ENCODE measurements around the gene AGTR1.
"Not testable (repeated sequence)": the region's sequence is repeated elsewhere in the genome, so short reads cannot be mapped to it uniquely, and the experiment has no call there.

The AGTR1 gene

GRCh38 chr3:148757238-148758215 lies 59.8 kb downstream of the AGTR1 start:
- FAIRE-seq (no peak), DNase-seq (ENCODE audit: insufficient read length, low spot score) (no peak)

GRCh38 chr3:148758303-148758884 lies 60.7 kb downstream of the AGTR1 start:
- DNase-seq (ENCODE audit: insufficient read length, low spot score) (no peak), FAIRE-seq (no peak)

GRCh38 chr3:148759430-148759829 lies 61.7 kb downstream of the AGTR1 start:
- DNase-seq (ENCODE audit: insufficient read length, low spot score) (no peak), FAIRE-seq (no peak)

GRCh38 chr3:148763156-148763680 lies 65.5 kb downstream of the AGTR1 start:
- no peak for FAIRE-seq
- no peak for DNase-seq (ENCODE audit: insufficient read length, low spot score)

GRCh38 chr3:148763986-148764935 lies 66.6 kb downstream of the AGTR1 start:
- no peak for FAIRE-seq

GRCh38 chr3:148772361-148772760 lies 74.7 kb downstream of the AGTR1 start:
- no peak for FAIRE-seq
- DNase-seq (ENCODE audit: insufficient read length, low spot score), result no peak

More at GRCh38 chr3:148763986-148764935, 66.6 kb downstream of the AGTR1 start:
- no peak for DNase-seq (ENCODE audit: insufficient read length, low spot score)

- FAIRE-seq, result no peak
- no peak for DNase-seq (ENCODE audit: insufficient read length, low spot score)
Observed at GRCh38 chr3:148772835-148773234, 75.1 kb downstream of the AGTR1 start.

- no peak for DNase-seq (ENCODE audit: insufficient read length, low spot score)
- no peak for FAIRE-seq
Observed at GRCh38 chr3:148773805-148774204, 76.1 kb downstream of the AGTR1 start.

- no peak for FAIRE-seq
- DNase-seq (ENCODE audit: insufficient read length, low spot score), result no peak
Observed at GRCh38 chr3:148778926-148779325, 81.2 kb downstream of the AGTR1 start.

GRCh38 chr3:148785026-148785425 lies 87.3 kb downstream of the AGTR1 start:
- not testable (repeated sequence) for FAIRE-seq; DNase-seq (ENCODE audit: insufficient read length, low spot score)

GRCh38 chr3:148786159-148786558 lies 88.5 kb downstream of the AGTR1 start:
- not testable (repeated sequence) for DNase-seq (ENCODE audit: insufficient read length, low spot score); FAIRE-seq

- no peak for DNase-seq (ENCODE audit: insufficient read length, low spot score)
Observed at GRCh38 chr3:148789146-148789545, 91.4 kb downstream of the AGTR1 start.

GRCh38 chr3:148789906-148790305 lies 92.2 kb downstream of the AGTR1 start:
- DNase-seq (ENCODE audit: insufficient read length, low spot score) (no peak), FAIRE-seq (no peak)

More at GRCh38 chr3:148789146-148789545, 91.4 kb downstream of the AGTR1 start:
- no peak for FAIRE-seq

- no peak for FAIRE-seq
- no peak for DNase-seq (ENCODE audit: insufficient read length, low spot score)
Observed at GRCh38 chr3:148790370-148790769, 92.7 kb downstream of the AGTR1 start.

- DNase-seq (ENCODE audit: insufficient read length, low spot score), result no peak
- no peak for FAIRE-seq
Observed at GRCh38 chr3:148790851-148791735, 93.4 kb downstream of the AGTR1 start.

GRCh38 chr3:148791920-148792319 lies 94.2 kb downstream of the AGTR1 start:
- DNase-seq (ENCODE audit: insufficient read length, low spot score) (no peak), FAIRE-seq (no peak)

- no peak for DNase-seq (ENCODE audit: insufficient read length, low spot score)
- FAIRE-seq, result no peak
Observed at GRCh38 chr3:148792516-148792915, 94.8 kb downstream of the AGTR1 start.

All from GM19239 (cell line).